GM23248 (cell line): Measurements from ENCODE around the gene RPGRIP1. TPM values are rescaled to one million over a fixed set of nuclear protein-coding genes. Genes with fewer than 3 reads are reported as not detected.

ENCODE experiments used
- DNase-seq: peaks from one replicate; pipeline ENCODE4 v3.0.0-alpha.2; 2015
- H2AFZ ChIP-seq: fragments of 200-600 bp; sonication (generic); 2 replicates; pipeline ENCODE4 v1.6.1; 2016; ENCODE audit warnings: antibody characterized with exemption
- H3F3A ChIP-seq: fragments of 200-600 bp; sonication (generic); 2 replicates; pipeline ENCODE4 v1.6.1; 2016; ENCODE audit warnings: mild to moderate bottlenecking, antibody characterized with exemption, mixed run types; ENCODE audit not compliant: insufficient read depth
- H3K27ac ChIP-seq: fragments of 200-600 bp; sonication (generic); 2 replicates; pipeline ENCODE4 v1.5.1; 2016; ENCODE audit warnings: mild to moderate bottlenecking
- H3K27me3 ChIP-seq: fragments of 200-600 bp; sonication (generic); replicated peaks from 2 replicates; pipeline ENCODE4 v1.6.1; 2016; ENCODE audit warnings: mild to moderate bottlenecking; ENCODE audit not compliant: insufficient read depth
- H3K36me3 ChIP-seq: fragments of 200-600 bp; sonication (generic); 2 replicates; pipeline ENCODE4 v1.6.1; 2016; ENCODE audit warnings: low read depth, mild to moderate bottlenecking
- H3K4me1 ChIP-seq: fragments of 200-600 bp; sonication (generic); 2 replicates; pipeline ENCODE4 v1.6.1; 2016; ENCODE audit warnings: mild to moderate bottlenecking; ENCODE audit not compliant: insufficient read depth
- H3K4me2 ChIP-seq: fragments of 200-600 bp; sonication (generic); one replicate; pipeline ENCODE4 v1.6.1; 2016; ENCODE audit warnings: mild to moderate bottlenecking; ENCODE audit not compliant: unreplicated experiment
- H3K4me3 ChIP-seq: fragments of 200-600 bp; sonication (generic); 2 replicates; pipeline ENCODE4 v1.5.1; 2016; ENCODE audit warnings: mild to moderate bottlenecking
- H3K79me2 ChIP-seq: fragments of 200-600 bp; sonication (generic); 2 replicates; pipeline ENCODE4 v1.6.1; 2016; ENCODE audit warnings: mild to moderate bottlenecking; ENCODE audit not compliant: insufficient read depth
- H3K9ac ChIP-seq: fragments of 200-600 bp; sonication (generic); 2 replicates; pipeline ENCODE4 v1.6.1; 2016; ENCODE audit warnings: mild to moderate bottlenecking
- H3K9me2 ChIP-seq: fragments of 200-600 bp; sonication (generic); 2 replicates; pipeline ENCODE4 v1.6.1; 2016; ENCODE audit warnings: mixed run types, mild to moderate bottlenecking, moderate library complexity; ENCODE audit not compliant: insufficient read depth
- H3K9me3 ChIP-seq: fragments of 200-600 bp; sonication (generic); one replicate; pipeline ENCODE4 v1.6.1; 2017; ENCODE audit warnings: low read depth
- H4K20me1 ChIP-seq: fragments of 200-600 bp; sonication (generic); 2 replicates; pipeline ENCODE4 v1.6.0; 2016; ENCODE audit not compliant: insufficient read depth
- EZH2 ChIP-seq: fragments of 200-600 bp; sonication (generic); IDR thresholded peaks from 2 replicates; pipeline ENCODE4 v1.6.1; 2018; ENCODE audit warnings: antibody characterized with exemption, mild to moderate bottlenecking; ENCODE audit not compliant: insufficient read depth, poor library complexity, severe bottlenecking
- EZH2phosphoT487 ChIP-seq: fragments of 200-600 bp; sonication (generic); IDR thresholded peaks from 2 replicates; pipeline ENCODE4 v1.6.1; 2018; ENCODE audit warnings: antibody characterized with exemption, moderate library complexity, mild to moderate bottlenecking, low read depth; ENCODE audit not compliant: insufficient read depth
- WGBS, 2 experiments: methylation state at CpG; one replicate each; pipeline ENCODE4 v1.1.6; 2015 to 2017; ENCODE audit warnings: low lambda C conversion rate in 2 of 2, low coverage in 1 of 2; ENCODE audit errors: missing lambda C conversion rate in 2 of 2; 5-methylcytosine and 5-hydroxymethylcytosine counted together
- in situ Hi-C: fragments of 300-500 bp; cut with MboI; formaldehyde crosslinking; loops from 2 replicates; pipeline ENCODE4 v1.15.0; 2020
- polyA plus RNA-seq: library from polyadenylated mRNA; unstranded; fragments of >200 nt; fragmentation: Nextera tagmentation; extraction: Ambion mirVana; gene quantifications from 2 replicates; pipeline ENCODE4 v1.2.1, GENCODE V29; 2016
- total RNA-seq: library from RNA; depleted of rRNA; stranded (reverse); fragments of >200 nt; shearing (Covaris generic); gene quantifications from 2 replicates; pipeline ENCODE4 v1.2.3, GENCODE V29; 2014; rRNA removed

RPGRIP1 gene
- total RNA-seq, result not detected in 2 replicates
- not detected in 2 replicates for polyA plus RNA-seq

DNA sequence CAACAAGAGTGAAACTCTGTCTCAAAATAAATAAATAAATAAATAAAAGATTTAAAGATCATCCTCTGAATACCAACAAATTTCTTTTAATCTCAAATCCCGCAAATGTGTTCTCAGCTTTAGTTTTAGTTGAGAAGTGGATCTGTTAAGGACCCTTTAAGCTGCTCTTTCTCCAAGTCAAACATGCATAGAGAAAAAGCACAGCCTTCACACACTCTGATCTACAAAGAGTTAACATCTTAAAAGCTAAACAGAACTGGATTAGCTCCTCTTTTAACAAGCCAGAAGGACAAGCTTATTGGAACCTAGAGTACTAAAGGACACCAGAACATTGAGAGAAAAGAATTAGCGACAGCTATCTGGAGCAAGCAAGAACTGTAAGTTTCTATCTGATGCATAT lies at the start of gene RPGRIP1:
Gene RPGRIP1 (plus strand): TSS at position 301 of the 400 bp plus-strand sequence. CDS start 7,894 bp downstream, outside the sequence.
- H3K27ac ChIP-seq, result no peak within 1 kb of the TSS
- peaks cover 2% of the 10 kb centered on the region; the same call in 1 of the 2 replicates for H3F3A ChIP-seq
- H3K4me3 ChIP-seq, result no peak within 1 kb of the TSS
- H3K4me2 ChIP-seq, result no peak within 1 kb of the TSS
- H3K9me2 ChIP-seq, result no peaks in the 10 kb centered on the region
- 98 to 99% methylated on average over 2 of the region's 2 CpGs for WGBS, 2 experiments
- H3K4me1 ChIP-seq, result no peaks in the 10 kb centered on the region
- no peak for DNase-seq
- H4K20me1 ChIP-seq, result no peaks in the 10 kb centered on the region
- H3K36me3 ChIP-seq, result no peaks in the 10 kb centered on the region
- in situ Hi-C loops, result no loop called here
- H3K9ac ChIP-seq, result no peak within 1 kb of the TSS
- no peak within 1 kb of the TSS for H2AFZ ChIP-seq
- no peaks in the 10 kb centered on the region for H3K79me2 ChIP-seq
- H3K9me3 ChIP-seq, result no peaks in the 10 kb centered on the region
- no peak for TF ChIP-seq EZH2phosphoT487
- TF ChIP-seq EZH2, result no peak
- H3K27me3 ChIP-seq, result no peaks in the 10 kb centered on the region

DNA sequence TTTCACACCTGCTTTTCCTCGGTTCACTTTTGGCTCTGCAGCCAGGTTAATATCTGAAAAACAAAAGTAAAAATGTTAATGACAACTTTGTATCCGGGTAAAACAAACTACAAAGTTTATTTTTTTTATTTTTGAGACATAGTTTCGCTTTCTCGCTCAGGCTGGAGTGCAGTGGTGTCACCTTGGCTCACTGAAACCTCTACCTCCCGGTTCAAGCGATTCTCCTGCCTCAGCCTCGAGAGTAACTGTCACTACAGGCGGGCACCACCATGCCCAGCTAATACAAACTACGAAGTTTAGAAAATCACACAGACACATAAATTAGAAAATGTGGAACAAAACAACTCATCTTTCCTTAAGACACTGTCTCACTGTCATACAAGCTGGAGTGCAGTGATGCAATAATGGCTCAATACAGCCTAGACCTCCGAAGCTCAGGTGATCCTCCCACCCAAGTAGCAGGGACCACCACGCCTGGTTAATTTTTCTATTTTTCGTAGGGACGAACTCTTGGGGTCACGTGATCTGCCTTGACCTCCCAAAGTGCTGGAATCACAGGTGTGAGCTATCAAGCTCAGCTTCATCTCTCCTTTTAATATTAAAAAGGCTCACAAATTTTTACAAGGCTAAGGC lies 48.7 kb upstream of the RPGRIP1 start:
- no peak overlapping the region for H3K4me2 ChIP-seq
- no peak overlapping the region for H3K4me3 ChIP-seq
- H3K36me3 ChIP-seq, result peaks cover 80% of the 10 kb centered on the region
- TF ChIP-seq EZH2phosphoT487 (no peak), EZH2 (no peak)
- H3K27ac ChIP-seq, result no peak overlapping the region; the same call in 1 of the 2 replicates
- no peak overlapping the region for H3K9ac ChIP-seq
- H3K27me3 ChIP-seq, result no peaks in the 10 kb centered on the region
- no peak for DNase-seq
- in situ Hi-C loops, result no loop called here
- peaks cover 37% of the 10 kb centered on the region for H4K20me1 ChIP-seq
- no peaks in the 10 kb centered on the region for H3K9me2 ChIP-seq
- no peaks in the 10 kb centered on the region for H3K9me3 ChIP-seq
- H2AFZ ChIP-seq, result no peak overlapping the region
- peaks cover 17% of the 10 kb centered on the region for H3K4me1 ChIP-seq
- H3K79me2 ChIP-seq, result peaks cover 100% of the 10 kb centered on the region
- 82 to 83% methylated on average over 14 of the region's 14 CpGs for WGBS, 2 experiments
- peaks cover 87% of the 10 kb centered on the region for H3F3A ChIP-seq

DNA sequence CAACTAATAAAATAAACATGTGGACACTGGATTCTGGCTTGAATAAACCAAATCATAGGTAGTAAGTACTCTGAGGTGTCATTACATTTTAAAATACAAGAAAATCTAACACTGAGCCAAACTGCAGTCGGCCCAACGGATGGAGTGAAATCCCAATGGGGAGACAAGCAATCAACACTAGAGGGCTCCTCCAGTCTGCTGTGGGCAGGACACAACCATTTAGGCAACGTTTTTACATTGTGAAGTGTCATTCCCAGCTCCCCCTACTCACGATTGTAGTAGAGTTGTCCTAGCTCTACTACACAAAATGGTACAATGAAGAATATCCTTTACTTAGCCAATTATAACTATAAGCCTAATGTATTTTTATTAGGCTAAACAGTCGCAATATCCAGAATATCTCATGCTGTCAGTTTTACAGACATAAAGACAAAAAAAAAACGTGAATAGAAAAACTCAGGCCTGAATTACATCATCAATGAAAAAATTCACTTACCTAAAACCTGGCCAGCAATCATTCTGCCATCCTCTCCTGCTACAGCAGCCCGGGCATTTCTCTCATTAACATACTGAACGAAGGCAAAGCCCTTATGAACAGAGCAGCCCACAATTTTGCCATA lies 46.3 kb upstream of the RPGRIP1 start:
- H3K27ac ChIP-seq, result peak overlapping the region; percentile 13; the same call in 1 of the 2 replicates
- 63 to 67% methylated on average over 8 of the region's 8 CpGs for WGBS, 2 experiments
- DNase-seq, result peak; percentile 48
- H2AFZ ChIP-seq, result no peak overlapping the region
- H3K4me1 ChIP-seq, result peaks cover 17% of the 10 kb centered on the region
- no peaks in the 10 kb centered on the region for H3K9me3 ChIP-seq
- no peak for TF ChIP-seq EZH2phosphoT487
- no peak for TF ChIP-seq EZH2
- H4K20me1 ChIP-seq, result peaks cover 38% of the 10 kb centered on the region
- peaks cover 81% of the 10 kb centered on the region for H3F3A ChIP-seq
- H3K27me3 ChIP-seq, result no peaks in the 10 kb centered on the region
- H3K79me2 ChIP-seq, result peaks cover 100% of the 10 kb centered on the region
- H3K9ac ChIP-seq, result no peak overlapping the region
- H3K9me2 ChIP-seq, result no peaks in the 10 kb centered on the region
- no peak overlapping the region for H3K4me3 ChIP-seq
- peaks cover 76% of the 10 kb centered on the region for H3K36me3 ChIP-seq
- H3K4me2 ChIP-seq, result no peak overlapping the region
- in situ Hi-C loops, result no loop called here

GRCh38 chr14:21234112-21234511 lies 45.8 kb upstream of the RPGRIP1 start:
- Histone ChIP-seq H3K4me2 (no peak overlapping the region), H3K27ac (peak overlapping the region; percentile 28; the same call in 1 of the 2 replicates), H3K36me3 (peaks cover 77% of the 10 kb centered on the region), H3K9me2 (no peaks in the 10 kb centered on the region), H4K20me1 (peaks cover 38% of the 10 kb centered on the region), H3K27me3 (no peaks in the 10 kb centered on the region), H2AFZ (no peak overlapping the region), H3K9me3 (no peaks in the 10 kb centered on the region), H3F3A (peaks cover 87% of the 10 kb centered on the region), H3K4me1 (peaks cover 17% of the 10 kb centered on the region), H3K79me2 (peaks cover 100% of the 10 kb centered on the region), H3K9ac (no peak overlapping the region), H3K4me3 (no peak overlapping the region)
- TF ChIP-seq EZH2phosphoT487, result no peak
- no peak for TF ChIP-seq EZH2
- DNase-seq, result peak; percentile 51
- 85 to 90% methylated on average over 5 of the region's 5 CpGs for whole genome bisulfite sequencing, 2 experiments
- in situ Hi-C loops, result no loop called here
